Measurements from ENCODE around the gene PTPN3. TPM values are rescaled to one million over a fixed set of nuclear protein-coding genes. Genes with fewer than 3 reads are reported as not detected.

PTPN3 gene
- total and polyA plus RNA-seq, 8 donors: 8.0 to 16.6 (median 13.6) TPM

DNA sequence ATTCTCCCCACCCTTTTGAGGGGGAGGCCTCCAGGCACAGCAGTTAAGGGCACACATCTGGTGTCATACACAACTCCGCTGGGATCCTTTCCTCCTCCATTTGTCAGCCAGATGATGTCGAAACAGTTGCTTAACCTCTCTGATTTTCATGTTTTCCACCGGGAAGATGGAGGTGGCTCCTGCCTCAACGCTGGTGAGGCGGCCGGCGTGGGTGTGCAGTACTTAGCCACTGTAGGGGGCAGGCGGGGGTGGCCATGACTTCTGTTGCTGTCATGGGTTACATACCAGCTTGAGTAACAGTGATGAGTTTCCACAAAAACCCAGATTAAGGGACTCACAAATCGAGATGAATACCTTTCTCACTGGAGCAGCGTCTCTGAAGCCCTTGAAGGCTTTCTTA, 114.2 kb downstream of the PTPN3 start:
- no peak overlapping the region for H3K27ac ChIP-seq
- no peaks in the 10 kb centered on the region for H3K9me3 ChIP-seq
- no peak for FAIRE-seq
- intact Hi-C loops (cut with DNase I): no loop called here
- 88 to 93% methylated on average over 10 of the region's 10 CpGs for WGBS, 2 donors
- TF ChIP-seq, protein P1, sequence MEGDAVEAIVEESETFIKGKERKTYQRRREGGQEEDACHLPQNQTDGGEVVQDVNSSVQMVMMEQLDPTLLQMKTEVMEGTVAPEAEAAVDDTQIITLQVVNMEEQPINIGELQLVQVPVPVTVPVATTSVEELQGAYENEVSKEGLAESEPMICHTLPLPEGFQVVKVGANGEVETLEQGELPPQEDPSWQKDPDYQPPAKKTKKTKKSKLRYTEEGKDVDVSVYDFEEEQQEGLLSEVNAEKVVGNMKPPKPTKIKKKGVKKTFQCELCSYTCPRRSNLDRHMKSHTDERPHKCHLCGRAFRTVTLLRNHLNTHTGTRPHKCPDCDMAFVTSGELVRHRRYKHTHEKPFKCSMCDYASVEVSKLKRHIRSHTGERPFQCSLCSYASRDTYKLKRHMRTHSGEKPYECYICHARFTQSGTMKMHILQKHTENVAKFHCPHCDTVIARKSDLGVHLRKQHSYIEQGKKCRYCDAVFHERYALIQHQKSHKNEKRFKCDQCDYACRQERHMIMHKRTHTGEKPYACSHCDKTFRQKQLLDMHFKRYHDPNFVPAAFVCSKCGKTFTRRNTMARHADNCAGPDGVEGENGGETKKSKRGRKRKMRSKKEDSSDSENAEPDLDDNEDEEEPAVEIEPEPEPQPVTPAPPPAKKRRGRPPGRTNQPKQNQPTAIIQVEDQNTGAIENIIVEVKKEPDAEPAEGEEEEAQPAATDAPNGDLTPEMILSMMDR (IDR thresholded peaks at IDR 0.05): no peak
- H3K27me3 ChIP-seq: no peaks in the 10 kb centered on the region
- H3K36me3 ChIP-seq: peaks cover 2 to 90% (median 18%) of the 10 kb centered on the region in 3 donors
- no peak for ATAC-seq
- no peaks in the 10 kb centered on the region for H3K4me1 ChIP-seq
- no peak overlapping the region for H3K4me3 ChIP-seq
- no peak for DNase-seq

DNA sequence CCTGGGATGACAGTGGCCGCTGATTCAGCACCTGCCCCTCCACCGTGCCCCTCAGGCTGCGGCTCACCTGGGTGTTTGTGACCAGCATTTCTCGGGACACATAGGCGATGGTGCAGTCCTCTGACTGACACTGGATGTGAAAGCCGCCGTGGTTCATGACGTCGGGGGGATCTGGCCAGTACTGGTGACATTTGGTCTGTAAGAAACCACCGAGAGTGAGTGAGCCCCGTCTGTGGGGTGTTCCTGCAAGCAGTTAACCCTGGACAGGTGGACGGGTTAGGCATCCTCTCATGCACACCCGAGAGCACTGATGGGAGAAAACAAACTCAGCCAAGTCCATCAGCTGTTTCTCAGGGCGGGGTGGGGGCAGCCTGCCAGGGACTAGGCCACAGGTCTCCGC, 114.8 kb downstream of the PTPN3 start:
- Histone ChIP-seq H3K27ac (no peak overlapping the region), H3K4me1 (no peaks in the 10 kb centered on the region), H3K27me3 (no peaks in the 10 kb centered on the region), H3K9me3 (no peaks in the 10 kb centered on the region), H3K36me3 (peaks cover 2 to 88% (median 17%) of the 10 kb centered on the region in 3 donors), H3K4me3 (no peak overlapping the region)
- DNase-seq: no peak
- FAIRE-seq: no peak
- 89 to 92% methylated on average over 15 of the region's 15 CpGs for WGBS, 2 donors
- intact Hi-C loops (cut with DNase I): no loop called here
- TF ChIP-seq, protein P1 (IDR thresholded peaks at IDR 0.05): no peak
- no peak for ATAC-seq

DNA sequence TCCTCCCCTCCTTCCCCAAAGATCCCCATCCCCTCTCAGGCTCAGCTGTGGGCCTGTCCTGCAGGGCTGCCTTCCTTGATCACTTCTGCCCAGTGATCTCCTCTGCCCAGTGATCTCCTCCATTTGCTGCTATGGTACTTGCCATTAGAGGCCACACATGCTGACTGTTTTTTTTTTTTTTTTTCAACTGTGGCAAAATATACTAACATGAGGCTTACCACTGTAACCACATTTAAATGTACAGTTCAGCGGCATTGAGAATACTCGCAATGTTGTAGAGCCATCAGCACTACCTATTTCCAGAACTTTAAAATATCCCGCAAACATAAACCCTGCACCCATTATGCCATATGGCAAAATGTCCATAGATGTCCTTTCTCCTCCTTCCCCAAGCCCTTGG, 115.5 kb downstream of the PTPN3 start:
- Histone ChIP-seq H3K4me3 (no peak overlapping the region), H3K36me3 (peaks cover 2 to 88% (median 12%) of the 10 kb centered on the region in 3 donors), H3K9me3 (no peaks in the 10 kb centered on the region), H3K27ac (no peak overlapping the region), H3K4me1 (no peaks in the 10 kb centered on the region), H3K27me3 (no peaks in the 10 kb centered on the region)
- DNase-seq (no peak), ATAC-seq (no peak), FAIRE-seq (no peak)
- WGBS, 2 donors: 100% methylated on average over 3 of the region's 3 CpGs
- TF ChIP-seq, protein P1 (IDR thresholded peaks at IDR 0.05): no peak
- intact Hi-C loops (cut with DNase I): no loop called here

- FAIRE-seq: no peak
- Histone ChIP-seq H3K27me3 (no peaks in the 10 kb centered on the region), H3K9me3 (no peaks in the 10 kb centered on the region), H3K27ac (no peak overlapping the region), H3K4me3 (no peak overlapping the region), H3K4me1 (no peaks in the 10 kb centered on the region), H3K36me3 (peaks cover 2 to 85% (median 12%) of the 10 kb centered on the region in 3 donors)
- DNase-seq: no peak
- no peak for ATAC-seq
- TF ChIP-seq, protein P1 (IDR thresholded peaks at IDR 0.05): no peak
- 94 to 95% methylated on average over 13 of the region's 13 CpGs for WGBS, 2 donors
- intact Hi-C loops (cut with DNase I): no loop called here
Observed at GRCh38 chr9:109382182-109382581, 115.9 kb downstream of the PTPN3 start.

DNA sequence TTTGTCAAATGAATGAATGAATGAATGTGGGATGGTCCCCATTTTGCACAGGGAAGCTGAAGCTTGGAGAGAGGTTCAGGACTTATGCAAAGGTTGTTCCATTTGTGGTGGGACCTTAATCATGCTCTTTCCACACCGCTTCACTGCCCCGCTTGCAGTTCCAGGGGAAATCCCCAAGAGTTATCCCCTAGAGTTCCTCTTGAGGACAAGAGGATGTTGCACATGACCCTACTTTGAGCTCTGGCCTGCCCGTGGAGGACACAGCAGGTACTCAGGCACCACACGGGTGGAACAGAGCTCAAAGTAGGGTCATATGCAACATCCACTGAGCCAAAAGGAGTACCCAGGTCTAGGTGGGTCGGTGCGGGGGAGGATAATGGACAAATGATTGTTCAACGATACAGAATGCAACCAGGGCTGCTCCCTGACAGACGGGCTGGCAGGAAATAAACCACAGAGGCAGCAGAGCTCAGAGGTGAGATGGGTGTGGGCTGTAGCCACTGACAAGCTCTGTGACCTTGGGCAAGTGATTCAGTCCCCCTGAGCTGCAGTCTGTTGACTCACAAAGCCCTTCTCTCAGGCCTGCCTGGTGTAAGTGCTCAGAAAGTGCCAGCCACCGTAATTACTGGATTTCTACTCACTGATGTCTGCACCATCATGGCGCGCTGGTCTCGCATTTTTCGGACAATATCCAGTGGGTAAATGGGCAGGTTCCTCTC, 116.9 kb downstream of the PTPN3 start:
- no peak for ATAC-seq
- intact Hi-C loops (cut with DNase I): no loop called here
- no peaks in the 10 kb centered on the region for H3K4me1 ChIP-seq
- no peaks in the 10 kb centered on the region for H3K27me3 ChIP-seq
- no peak overlapping the region for H3K4me3 ChIP-seq
- peaks cover 2 to 76% (median 12%) of the 10 kb centered on the region in 3 donors for H3K36me3 ChIP-seq
- DNase-seq: no peak
- 85 to 94% methylated on average over 13 of the region's 13 CpGs for WGBS, 2 donors
- FAIRE-seq: no peak
- no peak overlapping the region for H3K27ac ChIP-seq
- no peaks in the 10 kb centered on the region for H3K9me3 ChIP-seq
- TF ChIP-seq, protein P1 (IDR thresholded peaks at IDR 0.05): no peak
